Parathyroid adenoma (tissue), 2 donors: ENCODE results near the gene CORO7.

Experiments
- H2AFZ ChIP-seq: fragments of 300-600 bp; sonication (generic); one replicate; pipeline ENCODE4 v1.7.0; 2017; ENCODE audit warnings: antibody characterized with exemption, mild to moderate bottlenecking
- H3K27ac ChIP-seq: fragments of 300-600 bp; sonication (generic); one replicate; pipeline ENCODE4 v1.7.0; 2017
- H3K27me3 ChIP-seq: fragments of 300-600 bp; sonication (generic); one replicate; pipeline ENCODE4 v1.7.0; 2017; ENCODE audit warnings: low read length; ENCODE audit not compliant: control insufficient read depth, insufficient read depth
- H3K36me3 ChIP-seq: fragments of 300-600 bp; sonication (generic); one replicate; pipeline ENCODE4 v1.7.0; 2017; ENCODE audit warnings: low read length; ENCODE audit not compliant: control insufficient read depth, insufficient read depth
- H3K4me1 ChIP-seq: fragments of 300-600 bp; sonication (generic); one replicate; pipeline ENCODE4 v1.7.0; 2017; ENCODE audit warnings: control low read depth
- H3K4me2 ChIP-seq: fragments of 300-600 bp; sonication (generic); one replicate; pipeline ENCODE4 v1.7.0; 2017; ENCODE audit warnings: low read length
- H3K4me3 ChIP-seq: fragments of 300-600 bp; sonication (generic); one replicate; pipeline ENCODE4 v1.7.0; 2017; ENCODE audit warnings: low read depth, low read length
- H3K79me2 ChIP-seq: fragments of 300-600 bp; sonication (generic); one replicate; pipeline ENCODE4 v1.7.0; 2017; ENCODE audit warnings: control low read depth
- H3K9ac ChIP-seq: fragments of 300-600 bp; sonication (generic); one replicate; pipeline ENCODE4 v1.7.0; 2017; ENCODE audit warnings: mild to moderate bottlenecking
- H3K9me3 ChIP-seq: fragments of 300-600 bp; sonication (generic); one replicate; pipeline ENCODE4 v1.7.0; 2017; ENCODE audit warnings: low read length; ENCODE audit not compliant: control insufficient read depth
- TF ChIP-seq, protein P1 (sequence below): fragments of 300-600 bp; sonication (generic); IDR thresholded peaks from one replicate; pipeline ENCODE4 v1.7.0; 2017; ENCODE audit warnings: antibody characterized with exemption, mild to moderate bottlenecking
- donor health status: primary hyperparathyroidism.

CORO7 gene

DNA sequence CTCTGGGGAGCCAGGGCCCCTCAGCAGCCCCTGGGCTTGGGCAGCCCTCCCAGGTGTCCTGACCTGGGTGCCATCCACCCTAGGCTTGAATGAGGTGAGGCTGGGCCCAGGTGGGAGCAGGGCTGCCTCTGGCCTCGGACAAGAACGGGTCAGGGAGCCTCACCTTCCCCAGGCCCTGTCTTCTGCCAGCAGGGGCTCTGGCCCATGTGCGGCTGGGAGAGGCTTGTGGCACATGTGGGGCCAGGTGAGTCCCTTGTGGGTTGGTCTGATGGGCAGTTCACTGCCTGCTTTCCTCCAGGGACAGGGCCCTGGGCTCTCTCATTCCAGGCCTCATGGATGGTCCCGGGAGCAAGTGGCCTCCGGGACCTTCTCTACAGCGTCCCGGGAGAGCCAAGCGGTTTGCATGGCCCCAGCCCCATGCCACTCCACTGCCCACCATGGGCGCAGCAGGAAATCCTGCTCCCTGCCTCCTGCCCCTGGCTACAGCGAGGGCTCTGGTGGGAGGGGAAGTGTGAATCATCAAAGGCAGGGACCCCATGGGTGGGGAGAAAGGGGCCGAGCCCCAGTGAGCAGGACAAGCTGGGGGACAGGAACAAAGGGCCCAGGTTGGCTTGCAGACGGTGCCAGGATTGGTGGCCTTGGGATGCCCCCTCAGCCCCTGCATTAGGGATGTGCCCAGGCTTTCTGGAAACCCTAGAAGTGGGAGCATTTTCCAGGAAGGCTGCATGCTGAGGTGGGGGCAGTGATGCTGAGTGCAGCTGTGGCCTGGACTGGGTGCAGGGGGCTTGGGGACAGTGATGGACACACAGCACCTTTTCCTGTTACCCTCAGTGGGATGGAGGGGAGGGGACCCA, 32.6 kb downstream of the CORO7 start:
- Histone ChIP-seq H3K9ac (no peak overlapping the region), H3K27ac (no peak overlapping the region), H3K4me3 (no peak overlapping the region), H2AFZ (no peak overlapping the region), H3K4me1 (peaks cover 6% of the 10 kb centered on the region), H3K79me2 (no peaks in the 10 kb centered on the region), H3K36me3 (no peaks in the 10 kb centered on the region), H3K4me2 (no peak overlapping the region), H3K27me3 (no peaks in the 10 kb centered on the region), H3K9me3 (no peaks in the 10 kb centered on the region)
- TF ChIP-seq, protein P1, sequence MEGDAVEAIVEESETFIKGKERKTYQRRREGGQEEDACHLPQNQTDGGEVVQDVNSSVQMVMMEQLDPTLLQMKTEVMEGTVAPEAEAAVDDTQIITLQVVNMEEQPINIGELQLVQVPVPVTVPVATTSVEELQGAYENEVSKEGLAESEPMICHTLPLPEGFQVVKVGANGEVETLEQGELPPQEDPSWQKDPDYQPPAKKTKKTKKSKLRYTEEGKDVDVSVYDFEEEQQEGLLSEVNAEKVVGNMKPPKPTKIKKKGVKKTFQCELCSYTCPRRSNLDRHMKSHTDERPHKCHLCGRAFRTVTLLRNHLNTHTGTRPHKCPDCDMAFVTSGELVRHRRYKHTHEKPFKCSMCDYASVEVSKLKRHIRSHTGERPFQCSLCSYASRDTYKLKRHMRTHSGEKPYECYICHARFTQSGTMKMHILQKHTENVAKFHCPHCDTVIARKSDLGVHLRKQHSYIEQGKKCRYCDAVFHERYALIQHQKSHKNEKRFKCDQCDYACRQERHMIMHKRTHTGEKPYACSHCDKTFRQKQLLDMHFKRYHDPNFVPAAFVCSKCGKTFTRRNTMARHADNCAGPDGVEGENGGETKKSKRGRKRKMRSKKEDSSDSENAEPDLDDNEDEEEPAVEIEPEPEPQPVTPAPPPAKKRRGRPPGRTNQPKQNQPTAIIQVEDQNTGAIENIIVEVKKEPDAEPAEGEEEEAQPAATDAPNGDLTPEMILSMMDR: no peak

DNA sequence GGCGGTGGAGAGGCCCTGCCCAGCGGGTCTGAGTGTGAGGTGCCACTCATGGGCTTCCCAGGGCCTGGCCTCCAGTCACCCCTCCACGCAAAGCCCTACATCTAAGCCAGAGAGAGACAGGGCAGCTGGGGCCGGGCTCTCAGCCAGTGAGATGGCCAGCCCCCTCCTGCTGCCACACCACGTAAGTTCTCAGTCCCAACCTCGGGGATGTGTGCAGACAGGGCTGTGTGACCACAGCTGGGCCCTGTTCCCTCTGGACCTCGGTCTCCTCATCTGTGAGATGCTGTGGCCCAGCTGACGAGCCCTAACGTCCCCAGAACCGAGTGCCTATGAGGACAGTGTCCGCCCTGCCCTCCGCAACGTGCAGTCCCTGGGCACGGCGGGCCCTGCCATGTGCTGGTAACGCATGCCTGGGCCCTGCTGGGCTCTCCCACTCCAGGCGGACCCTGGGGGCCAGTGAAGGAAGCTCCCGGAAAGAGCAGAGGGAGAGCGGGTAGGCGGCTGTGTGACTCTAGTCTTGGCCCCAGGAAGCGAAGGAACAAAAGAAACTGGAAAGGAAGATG, 33.5 kb downstream of the CORO7 start:
- no peaks in the 10 kb centered on the region for H3K9me3 ChIP-seq
- no peak overlapping the region for H3K9ac ChIP-seq
- no peaks in the 10 kb centered on the region for H3K27me3 ChIP-seq
- TF ChIP-seq, protein P1: no peak
- H3K4me2 ChIP-seq: no peak overlapping the region
- no peak overlapping the region for H2AFZ ChIP-seq
- H3K79me2 ChIP-seq: no peaks in the 10 kb centered on the region
- H3K4me1 ChIP-seq: peaks cover 6% of the 10 kb centered on the region
- H3K27ac ChIP-seq: no peak overlapping the region
- H3K36me3 ChIP-seq: no peaks in the 10 kb centered on the region
- H3K4me3 ChIP-seq: no peak overlapping the region

DNA sequence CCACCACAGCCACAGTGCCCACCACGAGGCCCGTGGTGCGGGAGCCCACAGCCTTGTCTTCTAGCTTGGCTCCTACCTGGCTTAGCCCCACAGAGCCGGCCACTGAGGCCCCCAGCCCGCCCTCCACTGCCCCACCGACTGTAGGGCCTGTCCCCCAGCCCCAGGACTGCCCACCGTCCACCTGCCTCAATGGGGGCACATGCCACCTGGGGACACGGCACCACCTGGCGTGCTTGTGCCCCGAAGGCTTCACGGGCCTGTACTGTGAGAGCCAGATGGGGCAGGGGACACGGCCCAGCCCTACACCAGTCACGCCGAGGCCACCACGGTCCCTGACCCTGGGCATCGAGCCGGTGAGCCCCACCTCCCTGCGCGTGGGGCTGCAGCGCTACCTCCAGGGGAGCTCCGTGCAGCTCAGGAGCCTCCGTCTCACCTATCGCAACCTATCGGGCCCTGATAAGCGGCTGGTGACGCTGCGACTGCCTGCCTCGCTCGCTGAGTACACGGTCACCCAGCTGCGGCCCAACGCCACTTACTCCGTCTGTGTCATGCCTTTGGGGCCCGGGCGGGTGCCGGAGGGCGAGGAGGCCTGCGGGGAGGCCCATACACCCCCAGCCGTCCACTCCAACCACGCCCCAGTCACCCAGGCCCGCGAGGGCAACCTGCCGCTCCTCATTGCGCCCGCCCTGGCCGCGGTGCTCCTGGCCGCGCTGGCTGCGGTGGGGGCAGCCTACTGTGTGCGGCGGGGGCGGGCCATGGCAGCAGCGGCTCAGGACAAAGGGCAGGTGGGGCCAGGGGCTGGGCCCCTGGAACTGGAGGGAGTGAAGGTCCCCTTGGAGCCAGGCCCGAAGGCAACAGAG, 34.2 kb downstream of the CORO7 start:
- no peak overlapping the region for H3K9ac ChIP-seq

DNA sequence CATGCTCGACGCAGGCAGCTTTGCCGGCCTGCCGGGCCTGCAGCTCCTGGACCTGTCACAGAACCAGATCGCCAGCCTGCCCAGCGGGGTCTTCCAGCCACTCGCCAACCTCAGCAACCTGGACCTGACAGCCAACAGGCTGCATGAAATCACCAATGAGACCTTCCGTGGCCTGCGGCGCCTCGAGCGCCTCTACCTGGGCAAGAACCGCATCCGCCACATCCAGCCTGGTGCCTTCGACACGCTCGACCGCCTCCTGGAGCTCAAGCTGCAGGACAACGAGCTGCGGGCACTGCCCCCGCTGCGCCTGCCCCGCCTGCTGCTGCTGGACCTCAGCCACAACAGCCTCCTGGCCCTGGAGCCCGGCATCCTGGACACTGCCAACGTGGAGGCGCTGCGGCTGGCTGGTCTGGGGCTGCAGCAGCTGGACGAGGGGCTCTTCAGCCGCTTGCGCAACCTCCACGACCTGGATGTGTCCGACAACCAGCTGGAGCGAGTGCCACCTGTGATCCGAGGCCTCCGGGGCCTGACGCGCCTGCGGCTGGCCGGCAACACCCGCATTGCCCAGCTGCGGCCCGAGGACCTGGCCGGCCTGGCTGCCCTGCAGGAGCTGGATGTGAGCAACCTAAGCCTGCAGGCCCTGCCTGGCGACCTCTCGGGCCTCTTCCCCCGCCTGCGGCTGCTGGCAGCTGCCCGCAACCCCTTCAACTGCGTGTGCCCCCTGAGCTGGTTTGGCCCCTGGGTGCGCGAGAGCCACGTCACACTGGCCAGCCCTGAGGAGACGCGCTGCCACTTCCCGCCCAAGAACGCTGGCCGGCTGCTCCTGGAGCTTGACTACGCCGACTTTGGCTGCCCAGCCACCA, 35.1 kb downstream of the CORO7 start:
- Histone ChIP-seq H3K9me3 (no peaks in the 10 kb centered on the region), H3K27me3 (no peaks in the 10 kb centered on the region), H3K79me2 (no peaks in the 10 kb centered on the region), H3K36me3 (no peaks in the 10 kb centered on the region), H3K4me1 (peaks cover 8% of the 10 kb centered on the region), H3K4me2 (no peak overlapping the region), H3K4me3 (no peak overlapping the region), H3K9ac (no peak overlapping the region), H2AFZ (no peak overlapping the region), H3K27ac (no peak overlapping the region)
- TF ChIP-seq, protein P1: no peak

More for the DNA sequence above, 34.2 kb downstream of the CORO7 start:
- Histone ChIP-seq H3K27ac (no peak overlapping the region), H3K27me3 (no peaks in the 10 kb centered on the region), H3K36me3 (no peaks in the 10 kb centered on the region), H3K4me1 (peaks cover 6% of the 10 kb centered on the region), H3K4me2 (no peak overlapping the region), H3K79me2 (no peaks in the 10 kb centered on the region), H3K4me3 (no peak overlapping the region), H3K9me3 (no peaks in the 10 kb centered on the region), H2AFZ (no peak overlapping the region)
- TF ChIP-seq, protein P1: no peak
